ELF-1 (cell line): ENCODE data around the gene CXCL12.

ENCODE experiments used
- DNase-seq: peaks from one replicate; pipeline ENCODE4 v3.0.0-alpha.2; 2016; ENCODE audit warnings: low read depth, low spot score

Gene CXCL12

DNA sequence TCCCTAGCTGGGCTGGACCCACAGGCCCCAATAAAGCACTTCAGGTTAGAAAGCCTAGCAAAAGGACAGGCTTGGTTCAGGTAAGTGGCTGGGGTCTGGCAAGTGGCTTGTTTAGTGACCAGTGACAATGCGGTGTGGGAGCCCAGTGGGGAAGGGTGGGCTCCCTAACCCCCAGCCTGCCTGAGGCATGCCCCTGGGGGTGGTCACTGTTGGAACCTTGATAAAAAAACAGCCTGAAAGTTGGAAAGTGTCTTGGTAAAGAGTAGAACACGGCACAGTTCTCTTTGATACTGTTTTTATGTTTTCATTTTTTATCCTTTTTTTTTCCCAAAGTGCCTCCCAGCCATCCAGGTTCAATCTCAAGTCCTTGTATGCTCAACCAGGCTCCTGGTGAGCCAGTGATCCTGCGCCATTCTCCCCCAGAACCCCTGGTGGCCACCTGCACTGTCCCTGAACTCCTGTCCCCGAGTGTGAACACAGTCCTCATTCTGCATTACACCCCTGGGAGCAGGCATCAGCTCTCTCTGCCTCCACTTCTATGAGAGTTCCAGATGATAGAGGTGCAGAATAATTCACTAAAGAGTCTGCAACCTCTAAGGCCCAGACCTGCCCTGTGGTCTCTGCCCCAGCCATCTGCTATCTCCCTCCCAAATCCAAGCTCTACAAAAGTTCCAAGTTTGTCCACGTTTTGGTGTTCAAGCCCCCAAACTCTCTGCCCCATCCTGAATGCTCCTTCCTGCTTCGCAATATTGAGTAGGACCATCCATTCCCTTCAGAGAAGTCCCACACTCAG lies 15.0 kb upstream of the CXCL12 start:
- peak; percentile 8 for DNase-seq

GRCh38 chr10:44398747-44399658 lies 14.1 kb upstream of the CXCL12 start:
- peak; percentile 49 for DNase-seq

- DNase-seq: peak; percentile 63
These were observed 13.4 kb upstream of the CXCL12 start for GRCh38 chr10:44398271-44398670.

- peak; percentile 75 for DNase-seq
These were observed 12.8 kb upstream of the CXCL12 start for GRCh38 chr10:44397476-44398225.

DNA sequence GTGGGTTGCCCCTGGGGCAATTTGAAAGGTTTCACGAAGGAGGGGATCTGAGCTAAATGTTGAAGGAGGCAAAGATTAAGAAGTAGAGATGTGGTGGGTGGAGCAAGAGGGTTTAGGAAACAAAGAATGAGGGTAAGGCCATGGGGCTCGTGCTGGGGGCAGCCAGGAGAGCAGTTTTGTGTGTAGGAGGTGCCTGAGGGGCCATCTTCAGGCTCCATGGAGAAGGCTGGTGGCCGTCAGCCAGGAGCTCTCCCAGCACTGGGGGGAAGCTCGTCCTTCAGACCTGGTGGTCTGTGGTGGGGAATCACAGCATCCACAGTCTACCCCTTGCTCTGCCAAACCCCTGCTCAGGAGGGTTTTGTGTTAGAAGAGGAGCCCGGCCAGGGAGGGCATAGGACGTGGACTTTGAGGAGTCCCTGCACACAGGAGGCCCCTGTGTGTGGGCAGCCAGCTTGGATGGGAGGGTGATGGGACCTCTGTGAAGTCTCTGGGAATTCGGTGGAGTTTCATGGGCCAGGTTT lies 11.8 kb upstream of the CXCL12 start:
- peak; percentile 48 for DNase-seq

GRCh38 chr10:44395902-44396670 lies 11.2 kb upstream of the CXCL12 start:
- no peak for DNase-seq

DNA sequence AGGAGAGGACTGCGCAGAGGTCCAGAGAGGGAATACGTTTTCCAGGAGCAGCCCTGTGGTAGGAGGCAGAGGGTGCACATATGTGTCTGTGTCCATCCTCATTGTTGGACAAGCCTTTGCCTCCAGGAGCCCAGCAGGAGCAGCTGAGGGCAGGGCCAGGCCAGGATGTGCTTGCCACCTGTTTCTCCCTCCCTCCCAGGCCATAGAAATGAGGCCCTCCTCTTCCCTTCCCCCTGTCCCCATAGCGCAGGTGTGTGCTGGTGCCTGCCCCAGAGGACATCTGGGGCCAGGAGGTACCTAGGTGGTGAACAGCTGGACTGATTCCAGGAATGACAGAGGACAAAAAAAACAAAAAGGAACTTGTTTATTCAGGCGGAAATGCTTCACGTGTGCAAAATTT lies 10.5 kb upstream of the CXCL12 start:
- no peak for DNase-seq

DNA sequence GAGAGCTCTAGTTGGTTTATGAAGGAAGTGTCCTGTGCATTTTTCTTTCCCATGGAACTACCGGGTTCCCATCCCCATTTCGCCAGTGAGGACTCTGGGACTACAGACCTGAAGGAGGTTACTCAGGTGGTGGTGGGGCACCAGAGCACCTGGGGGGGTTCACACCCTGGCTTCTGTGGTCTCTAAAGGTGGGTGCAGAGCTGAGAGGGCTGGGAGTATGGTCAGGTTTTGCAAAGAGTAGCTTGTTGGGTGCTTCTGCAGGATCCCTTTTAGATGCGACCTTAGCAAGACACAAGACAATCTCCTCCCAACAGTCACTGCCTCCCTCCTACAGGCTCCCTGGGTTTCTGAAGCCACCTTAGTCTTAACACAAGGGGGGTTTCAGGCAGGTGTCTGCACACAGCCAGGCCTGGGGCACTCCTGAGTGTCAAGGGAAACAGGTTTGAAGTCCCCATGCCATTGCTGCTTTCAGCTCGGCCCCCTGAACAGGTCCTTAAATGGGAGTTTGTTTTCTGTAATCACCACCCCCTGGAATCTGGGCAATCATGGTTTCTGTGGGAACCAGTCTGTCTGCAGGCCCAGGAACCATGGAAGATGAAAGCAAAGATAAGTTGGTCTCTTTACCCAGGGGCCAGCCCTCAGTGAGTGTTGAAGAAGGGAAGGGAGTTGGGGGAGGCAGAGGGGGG lies 9.9 kb upstream of the CXCL12 start:
- peak; percentile 85 for DNase-seq

DNA sequence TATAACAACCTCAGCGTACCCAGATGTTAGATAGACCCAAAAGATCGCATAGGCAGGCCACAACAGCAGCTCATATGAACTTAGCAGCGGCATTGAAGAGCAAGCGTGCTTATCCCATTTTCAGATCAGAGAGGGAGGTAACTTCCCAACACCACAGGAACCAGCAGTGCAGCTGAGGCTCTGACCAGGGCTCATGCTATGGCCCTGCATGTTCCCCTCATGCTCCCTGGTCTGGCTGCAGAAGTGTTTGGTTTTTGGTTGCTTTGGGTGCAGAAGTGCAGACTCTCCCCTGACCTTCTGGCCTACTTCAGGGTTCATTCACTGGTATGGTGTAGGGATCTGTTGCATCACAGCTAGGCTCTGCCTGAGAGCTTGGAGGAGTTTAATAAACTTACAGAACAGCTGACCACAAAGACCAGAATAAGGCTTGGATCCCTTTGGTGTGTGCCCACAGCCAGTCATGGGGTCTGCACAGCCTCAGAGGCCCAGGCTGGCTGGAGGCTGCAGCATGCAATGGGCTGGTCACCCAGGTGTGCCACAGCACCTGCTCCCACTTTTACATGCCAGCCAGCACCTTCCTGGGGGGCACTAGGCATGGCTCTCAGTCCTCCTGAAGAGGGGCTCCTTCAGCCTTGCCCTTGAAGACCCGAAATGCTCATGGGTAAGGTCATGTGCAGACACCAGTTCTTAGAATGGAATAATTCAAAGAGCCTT lies 9.1 kb upstream of the CXCL12 start:
- peak; percentile 1 for DNase-seq

DNA sequence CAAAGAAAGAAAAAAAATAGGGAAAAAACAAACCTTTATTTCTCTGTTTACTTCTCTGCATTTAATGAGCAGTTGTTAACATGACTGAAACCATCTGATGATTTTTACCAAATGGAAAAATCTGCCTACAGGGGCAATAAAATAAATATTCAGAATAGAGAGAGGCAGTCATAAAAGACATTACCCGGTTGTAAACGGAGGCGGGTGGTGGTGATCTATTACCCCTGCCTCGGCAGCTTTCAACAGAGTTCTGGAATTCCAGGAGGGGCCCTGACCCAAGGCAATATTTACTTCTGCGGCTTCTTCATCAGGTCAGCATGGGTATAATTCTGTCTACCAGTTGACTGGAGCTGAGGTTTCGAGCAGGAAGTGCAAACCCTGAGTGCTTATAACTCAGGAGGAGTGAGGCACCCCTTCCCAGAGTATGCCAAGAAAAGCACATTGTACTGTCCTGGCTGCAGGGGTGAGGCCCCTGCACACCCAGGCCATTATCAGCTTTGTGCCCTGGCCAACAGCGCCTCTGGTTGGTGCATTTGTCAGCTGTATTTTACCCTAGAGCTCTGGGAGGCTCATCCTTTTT lies 8.2 kb upstream of the CXCL12 start:
- DNase-seq: peak; percentile 61

DNA sequence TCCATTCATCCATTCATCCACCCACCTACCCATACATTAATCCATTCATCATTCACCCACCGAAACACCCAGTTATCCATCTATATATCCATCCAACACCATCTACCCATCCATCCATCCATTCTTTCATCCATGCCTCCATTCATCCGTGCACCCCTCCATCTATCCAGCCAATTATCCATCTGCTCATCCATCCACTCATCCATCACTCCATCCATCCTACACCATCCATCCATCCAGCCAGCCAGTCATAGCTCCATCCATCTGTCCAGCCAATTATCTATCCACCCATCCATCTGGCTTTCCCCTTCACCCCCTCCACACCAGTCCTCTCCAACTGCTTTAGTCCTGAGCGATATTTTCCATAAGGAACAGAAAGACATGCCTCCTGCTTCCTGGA lies 7.5 kb upstream of the CXCL12 start:
- no peak for DNase-seq

DNA sequence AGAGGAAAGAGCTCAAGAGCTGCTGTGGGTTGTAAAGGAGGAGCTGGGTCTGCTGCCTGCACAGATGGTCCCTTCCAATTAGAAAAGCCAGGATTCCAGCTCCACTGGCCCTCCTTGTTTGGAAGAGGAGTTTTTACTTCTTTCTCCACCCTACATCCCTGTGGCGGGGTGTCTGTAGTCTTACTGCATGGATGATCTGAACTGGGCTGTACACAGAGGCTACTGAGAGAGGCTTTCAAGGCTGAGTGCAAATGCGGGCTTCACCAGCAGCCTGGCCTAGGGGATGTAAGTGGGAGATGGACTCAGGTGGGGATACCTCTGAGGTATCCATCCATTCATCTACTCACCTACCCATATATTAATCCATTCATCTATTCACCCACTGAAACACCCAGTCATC lies 7.1 kb upstream of the CXCL12 start:
- DNase-seq: no peak

- DNase-seq: peak; percentile 47
These were observed 5.7 kb upstream of the CXCL12 start for GRCh38 chr10:44390585-44391072.

GRCh38 chr10:44389556-44389955 lies 4.7 kb upstream of the CXCL12 start:
- no peak for DNase-seq

- DNase-seq: peak; percentile 2
These were observed 4.3 kb upstream of the CXCL12 start for GRCh38 chr10:44389150-44389549.

DNA sequence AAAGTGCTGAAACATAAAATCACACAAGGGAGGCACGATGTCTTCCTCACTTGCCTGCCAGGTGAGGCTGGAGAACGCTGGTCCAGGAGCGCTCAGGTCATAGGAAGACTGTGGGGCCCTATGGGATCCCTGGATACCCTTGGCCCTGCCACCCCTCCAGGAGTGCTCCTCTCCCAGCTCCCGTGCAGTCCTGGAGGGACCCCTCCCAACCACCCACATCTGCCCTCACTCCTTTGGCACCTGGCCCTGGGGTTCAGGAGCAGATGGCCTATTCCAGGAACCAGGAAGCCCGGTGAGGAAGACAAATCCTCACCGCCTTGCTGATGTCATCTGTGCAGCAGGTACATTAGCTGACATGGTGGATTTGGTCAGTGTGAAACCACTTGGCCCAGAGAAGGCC lies 3.7 kb upstream of the CXCL12 start:
- peak; percentile 1 for DNase-seq

DNA sequence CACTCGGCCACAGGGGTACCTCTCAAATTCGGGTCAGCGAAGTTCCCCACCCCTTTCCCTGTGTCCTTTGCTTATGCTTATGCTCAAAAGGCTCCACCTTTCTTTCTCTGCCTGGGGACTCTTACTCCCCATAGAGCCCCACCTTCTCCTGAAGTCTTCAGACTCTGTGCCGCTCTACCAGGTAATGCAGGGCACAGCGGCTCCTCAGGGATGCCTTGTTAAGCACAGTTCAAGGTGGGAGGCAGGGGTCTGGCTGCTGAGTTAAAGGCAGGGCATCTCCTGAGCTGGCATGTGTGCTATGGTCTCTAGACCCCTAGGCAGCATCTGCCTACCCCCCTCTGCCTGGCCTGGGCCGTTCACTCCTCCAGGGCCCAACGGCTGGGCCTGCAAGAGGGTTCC lies 3.0 kb upstream of the CXCL12 start:
- DNase-seq: peak; percentile 2

DNA sequence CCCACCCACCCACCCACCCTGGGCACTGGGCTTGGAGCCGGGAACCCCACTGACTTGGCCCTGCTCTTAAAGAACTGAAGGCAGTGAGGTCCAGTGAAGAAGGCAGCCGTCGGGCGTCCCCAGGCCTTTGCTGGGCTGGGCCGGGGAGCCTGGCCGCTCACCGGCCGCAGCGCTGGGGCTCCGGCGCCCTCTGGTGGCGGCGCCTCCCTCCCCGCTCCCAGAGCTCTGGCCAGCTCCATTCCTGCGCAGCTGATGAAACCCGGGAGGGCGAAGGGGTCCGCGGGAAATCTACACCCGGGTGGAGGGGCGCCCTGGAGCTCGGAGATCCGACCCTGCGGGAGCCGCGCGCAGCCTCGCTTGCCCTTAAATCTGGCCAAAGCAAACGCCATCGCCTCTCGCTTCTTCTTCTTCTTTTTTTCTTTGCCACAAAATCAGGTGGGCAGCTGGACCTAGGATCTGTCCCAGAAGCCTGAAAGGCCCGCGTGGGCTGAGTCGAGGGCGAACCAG lies 1.7 kb upstream of the CXCL12 start:
- peak; percentile 90 for DNase-seq
